A549 (cell line): ENCODE results near the gene ZNF384. TPM values are rescaled to one million over a fixed set of nuclear protein-coding genes. Genes with fewer than 3 reads are reported as not detected.
A peak's percentile ranks its signal among the peaks of the same experiment; 100 is the strongest.

Source experiments
- ATAC-seq, 2 experiments: fragments of 200-7000 bp in 1 of 2; fragments of >200 bp in 1 of 2; cut with Nextera tagmentation in 1 of 2; cut with Tn5 transposase in 1 of 2; 3 replicates each; pipeline versions ENCODE4 v1.8.0 to v1.9.1; 2018 to 2020; ENCODE audit warnings: mild to moderate bottlenecking in 1 of 2, moderate library complexity in 1 of 2
- CTCF ChIA-PET: fragments of 300-600 bp; sonication (Branson Sonifier 250); formaldehyde crosslinking; extraction: SDS; loops from one replicate; lab custom pipeline; 2021; ENCODE audit warnings: antibody characterized with exemption, inconsistent platforms; lab: Yijun Ruan, JAX
- POLR2A ChIA-PET: fragments of 350-600 bp; formaldehyde crosslinking; extraction: SDS; loops from one replicate; lab custom pipeline; 2021; ENCODE audit warnings: antibody characterized with exemption, inconsistent platforms; lab: Yijun Ruan, JAX
- DNase-seq, 2 experiments: peaks; one replicate each; pipeline versions ENCODE4 v3.0.0 to v3.0.0-alpha.2; 2011 to 2016; ENCODE audit warnings: low read depth in 1 of 2, low spot score in 1 of 2
- FAIRE-seq: peaks from 2 replicates; lab custom pipeline; 2011; peaks lifted over from hg19 to GRCh38; lab: Jason Lieb, UNC
- H3K27ac ChIP-seq, 2 experiments: fragments of >200 bp; sonication (Bioruptor Twin); formaldehyde crosslinking; 3 replicates each; pipeline ENCODE4 v1.5.1; 2016 to 2017
- H3K4me1 ChIP-seq: fragments of >200 bp; sonication (Bioruptor Twin); formaldehyde crosslinking; 3 replicates; pipeline ENCODE4 v1.6.1; 2016
- H3K4me2 ChIP-seq: fragments of >200 bp; sonication (Bioruptor Twin); formaldehyde crosslinking; 3 replicates; pipeline ENCODE4 v1.6.1; 2016
- H3K4me3 ChIP-seq: fragments of >200 bp; sonication (Bioruptor Twin); formaldehyde crosslinking; 3 replicates; pipeline ENCODE4 v1.5.1; 2016
- H3K9me3 ChIP-seq: fragments of >200 bp; sonication (Bioruptor Twin); formaldehyde crosslinking; 3 replicates; pipeline ENCODE4 v1.6.1; 2016
- ELK1 ChIP-seq: fragments of 150-350 bp; IDR thresholded peaks from 2 replicates; pipeline ENCODE4 v1.6.1; 2014; ENCODE audit warnings: low read depth, mild to moderate bottlenecking, low read length
- EP300 ChIP-seq, 2 experiments: fragments of >200 bp; sonication (Bioruptor Twin); formaldehyde crosslinking; IDR thresholded peaks; 2 replicates in 1 of 2; 3 replicates in 1 of 2; pipeline ENCODE4 v1.6.1; 2016 to 2017
- FOSB ChIP-seq: fragments of 250-450 bp; sonication (Bioruptor Pico); IDR thresholded peaks from 2 replicates; pipeline ENCODE4 v1.5.0; 2020; ENCODE audit warnings: mild to moderate bottlenecking, moderate library complexity
- FOXS1 ChIP-seq: fragments of 250-450 bp; sonication (Bioruptor Pico); IDR thresholded peaks from 2 replicates; pipeline ENCODE4 v1.5.0; 2020; ENCODE audit warnings: mild to moderate bottlenecking, moderate library complexity
- HEYL ChIP-seq: fragments of 250-450 bp; sonication (Bioruptor Pico); IDR thresholded peaks from 2 replicates; pipeline ENCODE4 v1.8.0; 2021; ENCODE audit warnings: mild to moderate bottlenecking, moderate library complexity
- KDM5A ChIP-seq: fragments of 200-600 bp; sonication (generic); IDR thresholded peaks from 2 replicates; pipeline ENCODE4 v1.6.1; 2016; ENCODE audit warnings: antibody characterized with exemption, mild to moderate bottlenecking
- NFE2L2 ChIP-seq: fragments of 150-350 bp; conservative IDR thresholded peaks from 2 replicates; pipeline ENCODE4 v1.6.1; 2014; ENCODE audit warnings: low read length
- NPAS2 ChIP-seq: fragments of 250-450 bp; sonication (Bioruptor Pico); IDR thresholded peaks from 2 replicates; pipeline ENCODE4 v1.8.0; 2022; ENCODE audit warnings: mild to moderate bottlenecking, moderate library complexity, borderline replicate concordance
- NR3C1 ChIP-seq: fragments of >200 bp; sonication (Bioruptor Twin); formaldehyde crosslinking; IDR thresholded peaks from 3 replicates; pipeline ENCODE4 v1.6.1; 2017
- POLR2A ChIP-seq: IDR thresholded peaks from 2 replicates; pipeline ENCODE4 v1.6.1; 2012; ENCODE audit warnings: mild to moderate bottlenecking, low read length
- POLR2AphosphoS2 ChIP-seq: conservative IDR thresholded peaks from 2 replicates; pipeline ENCODE4 v1.6.1; 2012; ENCODE audit warnings: low read length, improper control_type of control experiment, inconsistent platforms
- RAD21 ChIP-seq, 2 experiments: fragments of >200 bp in 1 of 2; sonication (Bioruptor Twin) in 1 of 2; formaldehyde crosslinking in 1 of 2; IDR thresholded peaks in 1 of 2; conservative IDR thresholded peaks in 1 of 2; 2 replicates in 1 of 2; 3 replicates in 1 of 2; pipeline ENCODE4 v1.6.1; 2012 to 2018; ENCODE audit warnings: inconsistent platforms in 1 of 2
- SMC3 ChIP-seq: fragments of >200 bp; sonication (Bioruptor Twin); formaldehyde crosslinking; IDR thresholded peaks from 3 replicates; pipeline ENCODE4 v1.6.1; 2018; ENCODE audit warnings: inconsistent platforms
- ZC3H11A ChIP-seq: fragments of 450-650 bp; IDR thresholded peaks from 2 replicates; pipeline ENCODE4 v1.6.1; 2014; ENCODE audit warnings: antibody characterized with exemption, mild to moderate bottlenecking
- ZNF302 ChIP-seq: fragments of 250-450 bp; sonication (Bioruptor Pico); IDR thresholded peaks from 2 replicates; pipeline ENCODE4 v1.9.0; 2021; ENCODE audit warnings: inconsistent platforms, mild to moderate bottlenecking, moderate library complexity
- WGBS: methylation state at CpG from one replicate; pipeline ENCODE4 v1.1.6; 2017; ENCODE audit errors: missing lambda C conversion rate; 5-methylcytosine and 5-hydroxymethylcytosine counted together
- polyA plus RNA-seq, 4 experiments: library from polyadenylated mRNA; depleted of rRNA in 3 of 4; stranded (reverse); fragments of >200 nt; fragmentation: RNase III in 1 of 4; extraction: RNeasy Plus Mini Kit Qiagen cat#74134 plus additional on column Dnase treatment in 1 of 4; gene quantifications; 2 replicates in 3 of 4; 3 replicates in 1 of 4; pipeline ENCODE4 v1.2.3, GENCODE V29; 2011 to 2017
- TF ChIP-seq, protein P1 (sequence below): fragments of >200 bp; sonication (Bioruptor Twin); formaldehyde crosslinking; IDR thresholded peaks from 3 replicates; pipeline ENCODE4 v1.5.1; 2016
- TF ChIP-seq, protein P2 (sequence below): fragments of >200 bp; sonication (Bioruptor Twin); formaldehyde crosslinking; IDR thresholded peaks from 2 replicates; pipeline ENCODE4 v1.6.1; 2016
- TF ChIP-seq, protein P3 (sequence below): fragments of 200-600 bp; sonication (generic); IDR thresholded peaks from 2 replicates; pipeline ENCODE4 v1.6.1; 2016; ENCODE audit warnings: antibody characterized with exemption, mild to moderate bottlenecking, moderate library complexity

The ZNF384 gene
- polyA plus RNA-seq, 2 of the 4 experiments (the other 2 are of a cell fraction) = 59.6 to 79.8 TPM

DNA sequence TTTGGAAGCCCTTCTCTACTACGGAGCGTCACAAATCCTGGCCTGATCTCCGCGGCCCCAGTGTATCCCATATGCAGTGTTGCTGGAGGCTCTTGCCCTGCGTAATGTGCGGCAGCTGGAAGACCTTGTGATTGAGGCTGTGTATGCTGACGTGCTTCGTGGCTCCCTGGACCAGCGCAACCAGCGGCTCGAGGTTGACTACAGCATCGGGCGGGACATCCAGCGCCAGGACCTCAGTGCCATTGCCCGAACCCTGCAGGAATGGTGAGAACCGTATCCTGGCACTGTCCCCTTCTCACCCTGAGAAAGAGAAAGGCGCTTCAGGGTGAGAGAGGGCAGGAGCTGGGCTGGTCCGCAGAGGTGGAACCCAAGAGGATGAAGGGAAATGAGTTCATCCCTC is 40.0 kb upstream of the ZNF384 start:
- POLR2A ChIA-PET = no interaction called here
- H3K4me2 ChIP-seq = no peak overlapping the region

DNA sequence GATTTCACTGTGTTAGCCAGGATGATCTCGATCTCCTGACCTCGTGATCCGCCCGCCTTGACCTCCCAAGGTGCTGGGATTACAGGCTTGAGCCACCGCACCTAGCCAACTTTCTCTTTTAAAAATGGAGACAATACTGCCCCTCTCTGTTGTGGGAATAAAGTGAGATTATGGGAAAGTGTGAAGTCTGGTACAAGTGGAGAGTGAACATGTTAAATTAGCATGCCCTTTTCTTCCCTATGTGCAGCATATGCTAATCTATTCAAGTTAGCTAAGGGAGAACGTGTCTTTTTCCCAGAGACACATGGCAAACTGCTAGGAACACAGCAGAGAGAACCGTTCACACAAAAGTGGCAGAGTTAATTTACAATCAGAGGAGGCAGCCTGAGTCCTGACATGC is 36.2 kb upstream of the ZNF384 start:
- ChIA-PET POLR2A (no interaction called here), CTCF (interaction anchor here (1.6 to 7.6 kb wide), 6 partner anchors 10 to 100 kb away, joined by 4 to 52 read pairs (median 12); partner anchors contain the start of genes MLF2 and ZNF384)
- peak overlapping the region; percentile 94 for H3K4me2 ChIP-seq
- no peak for TF ChIP-seq POLR2AphosphoS2
- TF ChIP-seq NPAS2 (CRISPR knock-in tag) = no peak
- TF ChIP-seq, protein P1, sequence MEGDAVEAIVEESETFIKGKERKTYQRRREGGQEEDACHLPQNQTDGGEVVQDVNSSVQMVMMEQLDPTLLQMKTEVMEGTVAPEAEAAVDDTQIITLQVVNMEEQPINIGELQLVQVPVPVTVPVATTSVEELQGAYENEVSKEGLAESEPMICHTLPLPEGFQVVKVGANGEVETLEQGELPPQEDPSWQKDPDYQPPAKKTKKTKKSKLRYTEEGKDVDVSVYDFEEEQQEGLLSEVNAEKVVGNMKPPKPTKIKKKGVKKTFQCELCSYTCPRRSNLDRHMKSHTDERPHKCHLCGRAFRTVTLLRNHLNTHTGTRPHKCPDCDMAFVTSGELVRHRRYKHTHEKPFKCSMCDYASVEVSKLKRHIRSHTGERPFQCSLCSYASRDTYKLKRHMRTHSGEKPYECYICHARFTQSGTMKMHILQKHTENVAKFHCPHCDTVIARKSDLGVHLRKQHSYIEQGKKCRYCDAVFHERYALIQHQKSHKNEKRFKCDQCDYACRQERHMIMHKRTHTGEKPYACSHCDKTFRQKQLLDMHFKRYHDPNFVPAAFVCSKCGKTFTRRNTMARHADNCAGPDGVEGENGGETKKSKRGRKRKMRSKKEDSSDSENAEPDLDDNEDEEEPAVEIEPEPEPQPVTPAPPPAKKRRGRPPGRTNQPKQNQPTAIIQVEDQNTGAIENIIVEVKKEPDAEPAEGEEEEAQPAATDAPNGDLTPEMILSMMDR = no peak
- no peak for TF ChIP-seq POLR2A
- TF ChIP-seq, protein P2, sequence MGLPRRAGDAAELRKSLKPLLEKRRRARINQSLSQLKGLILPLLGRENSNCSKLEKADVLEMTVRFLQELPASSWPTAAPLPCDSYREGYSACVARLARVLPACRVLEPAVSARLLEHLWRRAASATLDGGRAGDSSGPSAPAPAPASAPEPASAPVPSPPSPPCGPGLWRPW = no peak
- no peak for TF ChIP-seq EP300 (IDR thresholded peaks at IDR 0.05)
- no peak for TF ChIP-seq ELK1
- TF ChIP-seq ZC3H11A = no peak
- TF ChIP-seq KDM5A = no peak
- TF ChIP-seq, protein P3, sequence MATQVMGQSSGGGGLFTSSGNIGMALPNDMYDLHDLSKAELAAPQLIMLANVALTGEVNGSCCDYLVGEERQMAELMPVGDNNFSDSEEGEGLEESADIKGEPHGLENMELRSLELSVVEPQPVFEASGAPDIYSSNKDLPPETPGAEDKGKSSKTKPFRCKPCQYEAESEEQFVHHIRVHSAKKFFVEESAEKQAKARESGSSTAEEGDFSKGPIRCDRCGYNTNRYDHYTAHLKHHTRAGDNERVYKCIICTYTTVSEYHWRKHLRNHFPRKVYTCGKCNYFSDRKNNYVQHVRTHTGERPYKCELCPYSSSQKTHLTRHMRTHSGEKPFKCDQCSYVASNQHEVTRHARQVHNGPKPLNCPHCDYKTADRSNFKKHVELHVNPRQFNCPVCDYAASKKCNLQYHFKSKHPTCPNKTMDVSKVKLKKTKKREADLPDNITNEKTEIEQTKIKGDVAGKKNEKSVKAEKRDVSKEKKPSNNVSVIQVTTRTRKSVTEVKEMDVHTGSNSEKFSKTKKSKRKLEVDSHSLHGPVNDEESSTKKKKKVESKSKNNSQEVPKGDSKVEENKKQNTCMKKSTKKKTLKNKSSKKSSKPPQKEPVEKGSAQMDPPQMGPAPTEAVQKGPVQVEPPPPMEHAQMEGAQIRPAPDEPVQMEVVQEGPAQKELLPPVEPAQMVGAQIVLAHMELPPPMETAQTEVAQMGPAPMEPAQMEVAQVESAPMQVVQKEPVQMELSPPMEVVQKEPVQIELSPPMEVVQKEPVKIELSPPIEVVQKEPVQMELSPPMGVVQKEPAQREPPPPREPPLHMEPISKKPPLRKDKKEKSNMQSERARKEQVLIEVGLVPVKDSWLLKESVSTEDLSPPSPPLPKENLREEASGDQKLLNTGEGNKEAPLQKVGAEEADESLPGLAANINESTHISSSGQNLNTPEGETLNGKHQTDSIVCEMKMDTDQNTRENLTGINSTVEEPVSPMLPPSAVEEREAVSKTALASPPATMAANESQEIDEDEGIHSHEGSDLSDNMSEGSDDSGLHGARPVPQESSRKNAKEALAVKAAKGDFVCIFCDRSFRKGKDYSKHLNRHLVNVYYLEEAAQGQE = no peak
- no peak for TF ChIP-seq RAD21 (conservative IDR thresholded peaks at IDR 0.05 in 1 of 2, IDR thresholded peaks at IDR 0.05 in 1 of 2)
- no peak for TF ChIP-seq NR3C1
- TF ChIP-seq SMC3 = no peak
- no peak for TF ChIP-seq FOXS1 (CRISPR knock-in tag)
- TF ChIP-seq ZNF302 (CRISPR knock-in tag) = no peak
- TF ChIP-seq FOSB = no peak
- no peak for TF ChIP-seq HEYL
- WGBS = 89% methylated on average over 7 of the region's 7 CpGs
- H3K4me3 ChIP-seq = no peak overlapping the region
- no peak for DNase-seq
- ATAC-seq = no peak
- H3K9me3 ChIP-seq = no peaks in the 10 kb centered on the region
- peak overlapping the region in 1 of 2 experiments; percentile 25; a peak in 2 of 6 replicates for H3K27ac ChIP-seq
- H3K4me1 ChIP-seq = peaks cover 13% of the 10 kb centered on the region
- FAIRE-seq = no peak

More for the DNA sequence above, 40.0 kb upstream of the ZNF384 start:
- CTCF ChIA-PET = interaction anchor here (2.5 to 7.6 kb wide), 2 partner anchors 24 kb away, joined by 15 to 52 read pairs; partner anchors contain the start of gene MLF2
- H3K27ac ChIP-seq = no peak overlapping the region
- ATAC-seq (no peak), FAIRE-seq (no peak), DNase-seq (no peak)
- H3K4me1 ChIP-seq = peaks cover 9% of the 10 kb centered on the region
- 95% methylated on average over 18 of the region's 18 CpGs for WGBS
- no peaks in the 10 kb centered on the region for H3K9me3 ChIP-seq
- H3K4me3 ChIP-seq = no peak overlapping the region
- TF ChIP-seq NFE2L2 = no peak
- TF ChIP-seq POLR2AphosphoS2 = no peak
